ENCODE data around the gene CFAP20DC. TPM values are rescaled to one million over a fixed set of nuclear protein-coding genes. Genes with fewer than 3 reads are reported as not detected.
"Not testable (repeated sequence)": the region's sequence is repeated elsewhere in the genome, so short reads cannot be mapped to it uniquely, and the experiment has no call there.

Gene CFAP20DC
- total and polyA plus RNA-seq, 2 experiments from 2014 or later = 7.4 to 11.4 TPM

- DNase-seq (ENCODE audit: low spot score) (no peak), ATAC-seq (no peak)
- Mint-ChIP-seq H3K36me3 (ENCODE audit: low read depth) (no peaks in the 10 kb centered on the region), H3K9me3 (no peaks in the 10 kb centered on the region), H3K27me3 (ENCODE audit: insufficient read depth, low read depth, poor library complexity) (no peaks in the 10 kb centered on the region), H3K27ac (no peak overlapping the region), H3K4me1 (peaks cover 4% of the 10 kb centered on the region; the same call in 2 of the 3 replicates), H3K4me3 (no peak overlapping the region)
- no peak overlapping the region for H3K27ac ChIP-seq (ENCODE audit: low read depth)
- H3K9me2 ChIP-seq (ENCODE audit: insufficient read depth) = no peaks in the 10 kb centered on the region
- H4K20me1 ChIP-seq (replicated peaks; ENCODE audit: insufficient read depth) = no peaks in the 10 kb centered on the region
- no peaks in the 10 kb centered on the region for H3K27me3 ChIP-seq (ENCODE audit: insufficient read depth)
- H2AFZ ChIP-seq = no peak overlapping the region
- no peak overlapping the region for H3K4me2 ChIP-seq
- H3K36me3 ChIP-seq (ENCODE audit: insufficient read depth) = no peaks in the 10 kb centered on the region
- no peaks in the 10 kb centered on the region for H3F3A ChIP-seq (replicated peaks; ENCODE audit: low read depth)
- H3K79me2 ChIP-seq (replicated peaks; ENCODE audit: insufficient read depth) = no peaks in the 10 kb centered on the region
- no peak for TF ChIP-seq EZH2 (IDR thresholded peaks at IDR 0.05; ENCODE audit: low read depth, unreplicated experiment)
- no peak for TF ChIP-seq POLR2AphosphoS5 (IDR thresholded peaks at IDR 0.05; ENCODE audit: low read depth)
- TF ChIP-seq, protein P1, sequence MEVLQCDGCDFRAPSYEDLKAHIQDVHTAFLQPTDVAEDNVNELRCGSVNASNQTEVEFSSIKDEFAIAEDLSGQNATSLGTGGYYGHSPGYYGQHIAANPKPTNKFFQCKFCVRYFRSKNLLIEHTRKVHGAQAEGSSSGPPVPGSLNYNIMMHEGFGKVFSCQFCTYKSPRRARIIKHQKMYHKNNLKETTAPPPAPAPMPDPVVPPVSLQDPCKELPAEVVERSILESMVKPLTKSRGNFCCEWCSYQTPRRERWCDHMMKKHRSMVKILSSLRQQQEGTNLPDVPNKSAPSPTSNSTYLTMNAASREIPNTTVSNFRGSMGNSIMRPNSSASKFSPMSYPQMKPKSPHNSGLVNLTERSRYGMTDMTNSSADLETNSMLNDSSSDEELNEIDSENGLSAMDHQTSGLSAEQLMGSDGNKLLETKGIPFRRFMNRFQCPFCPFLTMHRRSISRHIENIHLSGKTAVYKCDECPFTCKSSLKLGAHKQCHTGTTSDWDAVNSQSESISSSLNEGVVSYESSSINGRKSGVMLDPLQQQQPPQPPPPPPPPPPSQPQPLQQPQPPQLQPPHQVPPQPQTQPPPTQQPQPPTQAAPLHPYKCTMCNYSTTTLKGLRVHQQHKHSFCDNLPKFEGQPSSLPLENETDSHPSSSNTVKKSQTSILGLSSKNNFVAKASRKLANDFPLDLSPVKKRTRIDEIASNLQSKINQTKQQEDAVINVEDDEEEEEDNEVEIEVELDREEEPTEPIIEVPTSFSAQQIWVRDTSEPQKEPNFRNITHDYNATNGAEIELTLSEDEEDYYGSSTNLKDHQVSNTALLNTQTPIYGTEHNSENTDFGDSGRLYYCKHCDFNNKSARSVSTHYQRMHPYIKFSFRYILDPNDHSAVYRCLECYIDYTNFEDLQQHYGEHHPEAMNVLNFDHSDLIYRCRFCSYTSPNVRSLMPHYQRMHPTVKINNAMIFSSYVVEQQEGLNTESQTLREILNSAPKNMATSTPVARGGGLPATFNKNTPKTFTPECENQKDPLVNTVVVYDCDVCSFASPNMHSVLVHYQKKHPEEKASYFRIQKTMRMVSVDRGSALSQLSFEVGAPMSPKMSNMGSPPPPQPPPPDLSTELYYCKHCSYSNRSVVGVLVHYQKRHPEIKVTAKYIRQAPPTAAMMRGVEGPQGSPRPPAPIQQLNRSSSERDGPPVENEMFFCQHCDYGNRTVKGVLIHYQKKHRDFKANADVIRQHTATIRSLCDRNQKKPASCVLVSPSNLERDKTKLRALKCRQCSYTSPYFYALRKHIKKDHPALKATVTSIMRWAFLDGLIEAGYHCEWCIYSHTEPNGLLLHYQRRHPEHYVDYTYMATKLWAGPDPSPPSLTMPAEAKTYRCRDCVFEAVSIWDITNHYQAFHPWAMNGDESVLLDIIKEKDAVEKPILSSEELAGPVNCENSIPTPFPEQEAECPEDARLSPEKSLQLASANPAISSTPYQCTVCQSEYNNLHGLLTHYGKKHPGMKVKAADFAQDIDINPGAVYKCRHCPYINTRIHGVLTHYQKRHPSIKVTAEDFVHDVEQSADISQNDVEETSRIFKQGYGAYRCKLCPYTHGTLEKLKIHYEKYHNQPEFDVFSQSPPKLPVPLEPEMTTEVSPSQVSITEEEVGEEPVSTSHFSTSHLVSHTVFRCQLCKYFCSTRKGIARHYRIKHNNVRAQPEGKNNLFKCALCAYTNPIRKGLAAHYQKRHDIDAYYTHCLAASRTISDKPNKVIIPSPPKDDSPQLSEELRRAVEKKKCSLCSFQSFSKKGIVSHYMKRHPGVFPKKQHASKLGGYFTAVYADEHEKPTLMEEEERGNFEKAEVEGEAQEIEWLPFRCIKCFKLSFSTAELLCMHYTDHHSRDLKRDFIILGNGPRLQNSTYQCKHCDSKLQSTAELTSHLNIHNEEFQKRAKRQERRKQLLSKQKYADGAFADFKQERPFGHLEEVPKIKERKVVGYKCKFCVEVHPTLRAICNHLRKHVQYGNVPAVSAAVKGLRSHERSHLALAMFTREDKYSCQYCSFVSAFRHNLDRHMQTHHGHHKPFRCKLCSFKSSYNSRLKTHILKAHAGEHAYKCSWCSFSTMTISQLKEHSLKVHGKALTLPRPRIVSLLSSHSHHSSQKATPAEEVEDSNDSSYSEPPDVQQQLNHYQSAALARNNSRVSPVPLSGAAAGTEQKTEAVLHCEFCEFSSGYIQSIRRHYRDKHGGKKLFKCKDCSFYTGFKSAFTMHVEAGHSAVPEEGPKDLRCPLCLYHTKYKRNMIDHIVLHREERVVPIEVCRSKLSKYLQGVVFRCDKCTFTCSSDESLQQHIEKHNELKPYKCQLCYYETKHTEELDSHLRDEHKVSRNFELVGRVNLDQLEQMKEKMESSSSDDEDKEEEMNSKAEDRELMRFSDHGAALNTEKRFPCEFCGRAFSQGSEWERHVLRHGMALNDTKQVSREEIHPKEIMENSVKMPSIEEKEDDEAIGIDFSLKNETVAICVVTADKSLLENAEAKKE (CRISPR knock-in tag; IDR thresholded peaks at IDR 0.05) = no peak
- TF ChIP-seq CTCF (conservative IDR thresholded peaks at IDR 0.05; ENCODE audit: low read depth in 2 of 2) = no peak
- no peak for TF ChIP-seq STAT1 (IDR thresholded peaks at IDR 0.05; ENCODE audit: unreplicated experiment)
- TF ChIP-seq ZNF114 (CRISPR knock-in tag; IDR thresholded peaks at IDR 0.05) = no peak
- H3K4me3 ChIP-seq = no peak overlapping the region
- no peaks in the 10 kb centered on the region for H3K4me1 ChIP-seq (ENCODE audit: insufficient read depth)
Observed at GRCh38 chr3:58973796-58974195, 76.0 kb downstream of the CFAP20DC start.

GRCh38 chr3:58967866-58968265, 82.0 kb downstream of the CFAP20DC start:
- not testable (repeated sequence) for H3K9me2 ChIP-seq (ENCODE audit: insufficient read depth); H3K4me3 Mint-ChIP-seq; H3K27ac Mint-ChIP-seq; H3F3A ChIP-seq (replicated peaks; ENCODE audit: low read depth); H3K4me3 ChIP-seq; H3K79me2 ChIP-seq (replicated peaks; ENCODE audit: insufficient read depth); H3K9me3 Mint-ChIP-seq; H3K4me1 ChIP-seq (ENCODE audit: insufficient read depth); ATAC-seq; H3K27ac ChIP-seq (ENCODE audit: low read depth); H4K20me1 ChIP-seq (replicated peaks; ENCODE audit: insufficient read depth); H3K4me1 Mint-ChIP-seq; DNase-seq (ENCODE audit: low spot score); H3K4me2 ChIP-seq; H3K27me3 Mint-ChIP-seq (ENCODE audit: insufficient read depth, low read depth, poor library complexity); H3K27me3 ChIP-seq (ENCODE audit: insufficient read depth); H3K36me3 Mint-ChIP-seq (ENCODE audit: low read depth); H3K36me3 ChIP-seq (ENCODE audit: insufficient read depth); H2AFZ ChIP-seq
